Liver (tissue), 9 donors: ENCODE results near the gene HJURP. TPM values are rescaled to one million over a fixed set of nuclear protein-coding genes. Genes with fewer than 3 reads are reported as not detected.

Experiments used
- DNase-seq: peaks from one replicate; pipeline ENCODE4 v3.0.0-alpha.2; 2017; ENCODE audit warnings: low spot score
- H3K27ac ChIP-seq, 2 donors: one replicate each; pipeline ENCODE4 v1.7.0; 2013; ENCODE audit warnings: inconsistent platforms in 2 of 2, low read length in 2 of 2, control low read depth in 1 of 2, low read depth in 1 of 2, mild to moderate bottlenecking in 1 of 2
- H3K27me3 ChIP-seq, 4 donors: one replicate each; pipeline versions ENCODE4 v1.6.1 to v1.7.0; 2013; ENCODE audit warnings: low read length in 3 of 4, inconsistent platforms in 1 of 4, mild to moderate bottlenecking in 1 of 4, moderate library complexity in 1 of 4; ENCODE audit not compliant: control insufficient read depth in 4 of 4, insufficient read depth in 4 of 4
- H3K36me3 ChIP-seq, 4 donors: one replicate each; pipeline versions ENCODE4 v1.6.1 to v1.7.0; 2013; ENCODE audit warnings: low read length in 3 of 4, mild to moderate bottlenecking in 3 of 4, low read depth in 1 of 4, moderate library complexity in 1 of 4; ENCODE audit not compliant: control insufficient read depth in 4 of 4, insufficient read depth in 3 of 4
- H3K4me1 ChIP-seq, 4 donors: one replicate each; pipeline versions ENCODE4 v1.6.1 to v1.7.0; 2013; ENCODE audit warnings: low read length in 3 of 4, mild to moderate bottlenecking in 3 of 4, moderate library complexity in 1 of 4; ENCODE audit not compliant: control insufficient read depth in 4 of 4, insufficient read depth in 4 of 4
- H3K4me3 ChIP-seq, 3 donors: one replicate each; pipeline versions ENCODE4 v1.6.1 to v1.7.0; 2013; ENCODE audit warnings: low read length in 3 of 3, control low read depth in 1 of 3, low read depth in 1 of 3, mild to moderate bottlenecking in 1 of 3
- H3K9ac ChIP-seq, 2 donors: one replicate each; pipeline ENCODE4 v1.7.0; 2013; ENCODE audit warnings: low read length in 2 of 2, mild to moderate bottlenecking in 2 of 2, moderate library complexity in 2 of 2, control low read depth in 1 of 2, low read depth in 1 of 2
- H3K9me3 ChIP-seq, 4 donors: one replicate each; pipeline versions ENCODE4 v1.6.1 to v1.7.0; 2013; ENCODE audit warnings: low read length in 3 of 4; ENCODE audit not compliant: control insufficient read depth in 4 of 4
- EGR1 ChIP-seq, 2 donors: IDR thresholded peaks; 2 replicates each; pipeline ENCODE4 v1.6.1; 2016 to 2018; ENCODE audit warnings: antibody characterized with exemption in 2 of 2, low read depth in 2 of 2
- FOXA1 ChIP-seq: IDR thresholded peaks from 2 replicates; pipeline ENCODE4 v1.6.1; 2016; ENCODE audit warnings: antibody characterized with exemption
- GABPA ChIP-seq, 2 donors: IDR thresholded peaks in 1 of 2; conservative IDR thresholded peaks in 1 of 2; 2 replicates each; pipeline ENCODE4 v1.6.1; 2016; ENCODE audit warnings: antibody characterized with exemption in 2 of 2, mild to moderate bottlenecking in 1 of 2, moderate library complexity in 1 of 2
- HNF4A ChIP-seq, 2 donors: conservative IDR thresholded peaks; 2 replicates each; pipeline ENCODE4 v1.6.1; 2016; ENCODE audit warnings: antibody characterized with exemption in 2 of 2, mild to moderate bottlenecking in 2 of 2
- JUND ChIP-seq, 2 donors: IDR thresholded peaks; 2 replicates each; pipeline ENCODE4 v1.6.1; 2016; ENCODE audit warnings: antibody characterized with exemption in 2 of 2
- NR2F2 ChIP-seq: IDR thresholded peaks from 2 replicates; pipeline ENCODE4 v1.6.1; 2016; ENCODE audit warnings: antibody characterized with exemption
- RAD21 ChIP-seq, 2 donors: IDR thresholded peaks; 2 replicates each; pipeline ENCODE4 v1.6.1; 2016; ENCODE audit warnings: antibody characterized with exemption in 2 of 2, mild to moderate bottlenecking in 2 of 2
- RXRA ChIP-seq, 2 donors: IDR thresholded peaks; 2 replicates each; pipeline ENCODE4 v1.6.1; 2017 to 2018; ENCODE audit warnings: antibody characterized with exemption in 2 of 2, mild to moderate bottlenecking in 1 of 2
- SP1 ChIP-seq: IDR thresholded peaks from 2 replicates; pipeline ENCODE4 v1.6.1; 2018; ENCODE audit warnings: antibody characterized with exemption, mild to moderate bottlenecking
- TAF1 ChIP-seq: conservative IDR thresholded peaks from 2 replicates; pipeline ENCODE4 v1.6.1; 2016; ENCODE audit warnings: antibody characterized with exemption, mild to moderate bottlenecking
- YY1 ChIP-seq: IDR thresholded peaks from 2 replicates; pipeline ENCODE4 v1.6.1; 2016; ENCODE audit warnings: antibody characterized with exemption, mild to moderate bottlenecking
- ZBTB33 ChIP-seq: IDR thresholded peaks from 2 replicates; pipeline ENCODE4 v1.6.1; 2016; ENCODE audit warnings: antibody characterized with exemption
- WGBS: extraction: QIAGEN DNeasy Blood & Tissue Kit; methylation state at CpG from one replicate; pipeline ENCODE4 v1.1.7; 2013; 5-methylcytosine and 5-hydroxymethylcytosine counted together
- polyA plus RNA-seq, 2 donors: library from polyadenylated mRNA; stranded (reverse) in 1 of 2; unstranded in 1 of 2; fragments of 200-250 nt in 1 of 2; fragments of >200 nt in 1 of 2; fragmentation: Nextera tagmentation in 1 of 2; extraction: Ambion mirVana in 1 of 2; gene quantifications; one replicate each; pipeline versions ENCODE4 v1.2.1 to v1.2.3, GENCODE V29; 2013 to 2015
- total RNA-seq, 2 donors: library from RNA; depleted of rRNA; stranded (reverse); fragments of >200 nt; gene quantifications; one replicate each; pipeline ENCODE4 v1.2.3, GENCODE V29; 2014
- TF ChIP-seq, protein P1 (sequence below): IDR thresholded peaks from 2 replicates; pipeline ENCODE4 v1.6.1; 2016; ENCODE audit warnings: antibody characterized with exemption
- donor health status: healthy.
- donor health status: healthy.
- donor health status: healthy.
- donor health status: healthy.
- donor health status: healthy.

HJURP gene
- total and polyA plus RNA-seq, 4 donors, result 0.08 to 32.9 (median 1.4) TPM

GRCh38 chr2:233837694-233838229, 16.6 kb downstream of the HJURP start:
- no peak for TF ChIP-seq NR2F2
- no peak for TF ChIP-seq JUND (IDR thresholded peaks at IDR 0.05)
- no peak for TF ChIP-seq RAD21 (IDR thresholded peaks at IDR 0.05)
- Histone ChIP-seq H3K36me3 (no peaks in the 10 kb centered on the region), H3K9me3 (no peaks in the 10 kb centered on the region), H3K4me3 (no peak overlapping the region), H3K27ac (no peak overlapping the region), H3K4me1 (no peaks in the 10 kb centered on the region), H3K9ac (no peak overlapping the region), H3K27me3 (no peaks in the 10 kb centered on the region)
- WGBS, result 94% methylated on average over 9 of the region's 9 CpGs
- DNase-seq, result peak; percentile 20

DNA sequence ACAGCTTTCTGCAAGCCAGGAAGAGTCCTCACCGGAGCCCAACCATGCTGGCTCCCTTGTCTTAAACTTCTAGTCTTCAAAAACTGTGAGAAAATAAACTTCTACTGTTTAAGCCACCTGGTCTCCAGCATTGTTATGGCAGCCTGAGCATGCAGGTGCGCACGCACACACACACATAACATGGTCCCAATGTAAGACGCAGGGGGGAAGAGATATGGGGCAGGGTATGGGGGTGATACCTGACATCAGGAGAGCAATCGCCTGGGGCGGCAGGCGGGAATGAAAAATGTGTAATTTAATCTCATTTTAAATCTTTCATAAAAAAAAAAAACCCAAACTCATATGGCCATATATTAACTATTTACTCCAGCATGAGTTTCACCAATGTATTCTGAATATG, 18.0 kb downstream of the HJURP start:
- TF ChIP-seq FOXA1, result no peak
- TF ChIP-seq GABPA (IDR thresholded peaks at IDR 0.05 in 1 of 2, conservative IDR thresholded peaks at IDR 0.05 in 1 of 2), result no peak
- TF ChIP-seq JUND (IDR thresholded peaks at IDR 0.05), result no peak
- no peak for TF ChIP-seq RAD21 (IDR thresholded peaks at IDR 0.05)
- TF ChIP-seq NR2F2, result no peak
- TF ChIP-seq YY1, result no peak
- no peak for TF ChIP-seq ZBTB33
- TF ChIP-seq RXRA (IDR thresholded peaks at IDR 0.05), result no peak
- TF ChIP-seq SP1, result no peak
- H3K4me1 ChIP-seq, result no peaks in the 10 kb centered on the region
- no peaks in the 10 kb centered on the region for H3K36me3 ChIP-seq
- DNase-seq, result no peak
- no peak overlapping the region for H3K4me3 ChIP-seq
- H3K9ac ChIP-seq, result no peak overlapping the region
- H3K27ac ChIP-seq, result no peak overlapping the region
- H3K27me3 ChIP-seq, result no peaks in the 10 kb centered on the region
- WGBS, result 98% methylated on average over 7 of the region's 7 CpGs
- no peaks in the 10 kb centered on the region for H3K9me3 ChIP-seq

- H3K4me1 ChIP-seq, result no peaks in the 10 kb centered on the region
- H3K27ac ChIP-seq, result no peak overlapping the region
- no peaks in the 10 kb centered on the region for H3K36me3 ChIP-seq
- H3K27me3 ChIP-seq, result no peaks in the 10 kb centered on the region
- no peaks in the 10 kb centered on the region for H3K9me3 ChIP-seq
- TF ChIP-seq JUND (IDR thresholded peaks at IDR 0.05), result no peak
- TF ChIP-seq HNF4A (conservative IDR thresholded peaks at IDR 0.05), result peak in 1 of 2 donors; percentile 29
- TF ChIP-seq EGR1 (IDR thresholded peaks at IDR 0.05; ENCODE audit: low read depth in 2 of 2), result no peak
- no peak for TF ChIP-seq TAF1
- TF ChIP-seq RXRA (IDR thresholded peaks at IDR 0.05), result peak in 1 of 2 donors; percentile 68
- no peak for TF ChIP-seq FOXA1
- no peak for TF ChIP-seq GABPA (IDR thresholded peaks at IDR 0.05 in 1 of 2, conservative IDR thresholded peaks at IDR 0.05 in 1 of 2)
- TF ChIP-seq, protein P1, sequence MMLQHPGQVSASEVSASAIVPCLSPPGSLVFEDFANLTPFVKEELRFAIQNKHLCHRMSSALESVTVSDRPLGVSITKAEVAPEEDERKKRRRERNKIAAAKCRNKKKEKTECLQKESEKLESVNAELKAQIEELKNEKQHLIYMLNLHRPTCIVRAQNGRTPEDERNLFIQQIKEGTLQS, result no peak
- peak; percentile 39 for TF ChIP-seq YY1
- no peak for TF ChIP-seq RAD21 (IDR thresholded peaks at IDR 0.05)
- DNase-seq, result no peak
- H3K4me3 ChIP-seq, result no peak overlapping the region
- 87% methylated on average over 14 of the region's 14 CpGs for WGBS
- H3K9ac ChIP-seq, result no peak overlapping the region
Observed at GRCh38 chr2:233835230-233836186, 18.8 kb downstream of the HJURP start.
